AML-193 (cell line): ENCODE results near the gene PPP1R3C.

ENCODE experiments used
- DNase-seq, 2 experiments: peaks; one replicate each; lab custom pipeline; 2025; lab: John Stamatoyannopoulos, UW

The PPP1R3C gene

GRCh38 chr10:91601212-91601611 lies 31.7 kb downstream of the PPP1R3C start:
- peak in 1 of 2 experiments; percentile 1 for DNase-seq

DNA sequence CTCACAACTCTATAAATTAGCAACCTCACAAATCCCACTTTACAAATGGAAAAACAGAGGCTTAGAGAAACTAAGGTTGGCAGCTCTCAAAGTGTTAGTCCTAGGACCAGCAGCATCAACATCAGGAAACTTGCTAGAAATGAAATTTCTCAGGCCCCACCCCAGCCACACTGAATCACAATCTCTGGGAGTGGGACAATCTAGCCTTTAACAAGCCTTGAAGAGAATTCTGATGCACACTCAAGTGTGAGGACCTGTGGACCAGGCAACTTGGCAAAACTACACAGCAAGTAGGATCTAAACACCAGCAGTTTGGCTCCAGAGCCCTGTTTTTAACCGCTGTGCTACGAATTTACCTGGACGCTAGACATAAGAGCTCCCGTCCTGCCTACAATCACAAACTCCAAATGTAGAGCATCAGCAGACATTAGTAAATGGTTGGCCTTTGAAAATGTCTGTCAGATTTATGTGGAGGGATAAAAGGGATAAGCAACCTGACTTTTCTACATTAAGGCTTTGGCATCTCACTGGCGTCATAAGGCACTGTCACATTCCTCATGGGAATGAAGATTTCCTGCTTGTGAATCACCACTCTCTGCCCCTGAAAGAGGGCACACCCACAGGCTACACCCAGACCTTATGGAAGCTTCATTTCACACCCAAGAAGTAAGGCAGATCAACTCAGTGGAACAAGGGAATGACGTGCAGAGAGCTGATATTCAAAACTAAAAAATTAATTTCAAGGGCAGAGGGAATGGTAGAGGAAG lies 34.5 kb downstream of the PPP1R3C start:
- no peak for DNase-seq

GRCh38 chr10:91597197-91597881 lies 35.5 kb downstream of the PPP1R3C start:
- no peak for DNase-seq

- no peak for DNase-seq
These were observed 36.1 kb downstream of the PPP1R3C start for GRCh38 chr10:91596825-91597196.

GRCh38 chr10:91593834-91594233 lies 39.0 kb downstream of the PPP1R3C start:
- no peak for DNase-seq

GRCh38 chr10:91593366-91593765 lies 39.5 kb downstream of the PPP1R3C start:
- no peak for DNase-seq

GRCh38 chr10:91592266-91592975 lies 40.5 kb downstream of the PPP1R3C start:
- no peak for DNase-seq

DNA sequence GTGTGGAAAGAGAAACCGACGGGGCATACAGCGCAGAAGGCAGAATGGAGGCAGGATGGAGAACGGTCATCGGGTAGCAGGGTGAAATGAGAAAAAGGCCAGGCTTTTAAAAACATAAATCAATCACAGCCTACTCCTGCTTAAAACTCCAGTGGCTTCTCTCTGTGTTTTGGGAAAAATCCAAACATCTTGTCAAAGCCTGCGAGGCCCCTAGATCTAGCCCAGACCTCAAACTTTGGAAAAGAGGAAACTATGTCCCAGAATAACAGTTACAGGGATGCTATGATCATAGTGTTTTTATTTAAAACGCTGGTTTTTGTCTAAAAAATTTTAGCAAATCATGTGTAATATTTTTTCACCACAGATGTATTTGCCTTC lies 41.1 kb downstream of the PPP1R3C start:
- no peak for DNase-seq

GRCh38 chr10:91590904-91591796 lies 41.7 kb downstream of the PPP1R3C start:
- no peak for DNase-seq

DNA sequence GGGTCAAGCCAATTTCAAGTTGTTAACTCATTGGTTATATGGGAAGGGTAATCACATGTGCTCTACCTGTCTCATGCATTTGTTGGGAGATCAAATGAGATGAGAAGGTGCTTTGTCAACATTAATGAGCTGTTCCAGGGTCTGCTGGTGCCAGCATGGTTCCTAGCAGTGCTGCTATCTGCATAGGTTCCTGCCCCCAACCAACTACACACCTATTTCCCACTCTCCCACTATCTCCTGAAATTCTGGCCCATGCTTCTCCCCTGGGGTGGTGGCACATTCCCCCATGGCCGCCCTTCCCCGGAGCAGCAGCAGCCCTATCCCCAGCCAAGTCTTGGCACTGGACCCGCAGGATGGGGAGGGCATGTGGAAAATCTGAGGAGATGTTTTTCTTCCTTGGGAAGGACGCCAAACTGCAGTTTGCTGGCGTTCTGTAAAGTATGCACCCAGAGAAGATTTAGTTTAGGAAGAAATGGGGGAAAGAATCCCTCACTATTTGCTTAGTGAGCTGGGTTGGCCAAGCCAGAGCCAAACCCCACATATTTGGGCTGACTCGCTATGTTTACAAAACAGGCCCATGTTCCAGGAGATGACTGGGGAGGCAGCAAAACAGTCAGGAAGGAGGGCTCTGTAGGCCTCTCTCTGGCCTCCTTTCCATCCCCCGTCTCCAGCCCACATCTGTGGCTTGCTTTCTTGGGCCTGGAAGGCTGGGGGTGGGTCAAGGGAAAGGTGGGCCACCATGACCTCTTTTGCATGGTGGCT lies 42.5 kb downstream of the PPP1R3C start:
- DNase-seq = no peak

DNA sequence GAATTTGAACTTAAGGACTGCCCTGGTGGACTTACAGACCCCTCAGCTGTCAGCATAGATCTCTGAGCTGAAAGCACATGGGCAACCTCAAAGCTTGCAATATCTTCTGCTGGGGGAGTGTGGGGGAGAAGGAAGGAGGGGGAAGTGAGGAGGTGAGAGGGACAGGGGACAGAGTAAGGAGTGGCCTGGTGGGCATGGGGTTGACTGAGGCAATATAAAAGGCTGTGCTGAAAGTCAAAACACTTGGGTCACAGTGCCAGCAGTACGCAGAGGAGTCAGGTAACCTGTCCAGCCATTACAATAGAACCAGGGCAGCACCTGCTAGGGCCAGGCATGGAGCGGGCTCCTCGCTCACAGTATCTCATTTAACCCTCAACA lies 43.2 kb downstream of the PPP1R3C start:
- DNase-seq = no peak

DNA sequence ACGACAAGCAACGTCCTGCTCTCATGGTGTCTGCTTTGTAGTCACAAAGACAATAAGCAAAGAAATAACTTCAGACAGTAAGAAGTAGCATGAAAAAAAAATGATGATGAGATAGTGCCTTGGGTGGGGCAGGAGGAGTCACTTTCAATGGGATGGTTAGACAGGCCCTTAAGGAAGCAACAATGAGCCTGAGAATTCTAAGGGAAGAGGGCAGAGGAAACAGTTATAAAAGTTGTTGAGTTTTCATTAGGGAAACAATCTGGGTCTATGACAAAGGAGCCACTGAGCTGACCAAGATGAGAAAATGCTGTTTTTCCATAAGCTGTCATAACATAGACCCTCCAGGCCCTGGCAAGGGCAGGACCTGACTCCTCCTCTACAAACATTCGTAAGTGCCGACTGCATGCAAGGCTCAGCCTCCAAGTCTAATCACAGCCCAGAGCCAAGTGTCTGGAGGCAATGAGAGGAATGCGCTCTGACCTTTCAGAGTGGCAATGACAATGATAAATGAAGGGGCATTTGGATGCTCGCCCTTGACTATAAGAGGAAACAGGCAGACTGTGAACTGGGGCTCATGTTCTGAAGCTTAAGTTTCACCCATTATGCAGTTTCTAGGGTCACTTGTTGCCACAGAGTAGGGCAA lies 43.7 kb downstream of the PPP1R3C start:
- no peak for DNase-seq

DNA sequence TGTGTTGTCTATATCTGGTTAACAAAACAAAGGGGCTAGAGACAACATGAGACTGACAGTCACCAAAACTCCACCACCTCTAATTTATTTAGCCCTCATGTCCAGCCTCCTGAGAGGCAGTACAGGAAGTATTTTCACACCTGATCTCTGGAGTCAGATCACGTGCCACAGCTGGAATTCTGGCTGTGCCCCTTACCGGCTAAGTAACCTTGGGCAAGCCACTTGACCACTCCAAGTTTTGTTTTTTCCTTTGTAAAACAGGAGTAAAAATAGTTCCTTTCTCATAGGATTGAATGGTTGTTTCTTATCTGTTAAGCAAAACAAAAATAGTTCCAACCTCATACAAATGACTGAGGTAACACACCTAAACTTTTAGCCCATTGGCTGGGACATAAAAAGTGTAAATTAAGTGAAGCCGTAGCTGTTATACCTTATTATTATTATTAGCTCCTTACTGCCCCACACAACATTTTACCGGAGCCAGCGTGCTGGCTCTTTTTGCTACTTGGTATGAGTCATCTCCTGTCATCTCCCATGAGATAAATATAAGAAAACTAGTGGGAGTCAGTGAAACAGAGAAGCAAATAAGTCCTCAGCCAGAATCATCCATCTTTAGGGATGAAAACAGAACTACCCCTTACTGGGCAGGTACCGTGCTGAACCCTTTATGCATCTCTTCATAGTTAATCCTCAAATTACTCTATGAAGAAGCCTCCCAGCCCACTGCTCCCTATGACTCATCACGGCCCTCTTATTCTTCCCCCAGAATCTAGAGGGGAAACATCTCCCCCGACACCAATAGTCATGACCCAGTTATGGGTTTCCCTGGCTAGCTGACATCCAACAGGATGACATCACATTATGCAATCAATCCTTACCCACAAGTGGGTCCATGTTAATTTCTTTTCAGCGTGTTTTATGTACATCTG lies 44.9 kb downstream of the PPP1R3C start:
- no peak for DNase-seq

- no peak for DNase-seq
These were observed 50.7 kb downstream of the PPP1R3C start for GRCh38 chr10:91582153-91582554.

- no peak for DNase-seq
These were observed 53.4 kb downstream of the PPP1R3C start for GRCh38 chr10:91579329-91579985.
